HepG2 (cell line): ENCODE measurements around the gene ZNHIT6. TPM values are rescaled to one million over a fixed set of nuclear protein-coding genes. Genes with fewer than 3 reads are reported as not detected.

Experiments used
- ATAC-seq: fragments of 200-7000 bp; cut with Tn5 transposase; 3 replicates; pipeline ENCODE4 v1.9.1; 2020; ENCODE audit warnings: mild to moderate bottlenecking, moderate library complexity
- BruUV-seq: library from RNA; stranded (reverse); fragments of 400-500 nt; replicated peaks from 2 replicates; lab custom pipeline; 2021; lab: Mats Ljungman, UMichigan
- CTCF ChIA-PET: fragments of 300-600 bp; formaldehyde crosslinking; extraction: SDS; loops from one replicate; lab custom pipeline; 2021; ENCODE audit warnings: low total read pairs, inconsistent platforms, low intra/inter-chr PET ratio; lab: Yijun Ruan, JAX
- POLR2A ChIA-PET: fragments of 350-600 bp; sonication (Branson Sonifier 250); formaldehyde crosslinking; loops from one replicate; lab custom pipeline; 2020; ENCODE audit warnings: antibody characterized with exemption, inconsistent platforms; lab: Yijun Ruan, JAX
- DNase-seq: peaks from one replicate; pipeline ENCODE4 v3.0.0-alpha.2; 2015; ENCODE audit warnings: low spot score
- FAIRE-seq: peaks from 3 replicates; lab custom pipeline; 2011; peaks lifted over from hg19 to GRCh38; lab: Jason Lieb, UNC
- H2AFZ ChIP-seq: one replicate; pipeline ENCODE4 v1.6.1; 2011; ENCODE audit warnings: low read length, inconsistent platforms
- H3K27ac ChIP-seq: fragments of 300-600 bp; 3 replicates; pipeline ENCODE4 v1.8.0; 2011; ENCODE audit warnings: mixed run types, mild to moderate bottlenecking, mixed read lengths, low read length, inconsistent platforms; ENCODE audit not compliant: insufficient read depth; ENCODE audit errors: extremely low read length
- H3K27me3 ChIP-seq, 2 experiments: fragments of 200-600 bp in 1 of 2; 2 replicates in 1 of 2; 3 replicates in 1 of 2; pipeline versions ENCODE4 v1.6.0 to v1.8.0; 2011; ENCODE audit warnings: low read length in 2 of 2, mild to moderate bottlenecking in 2 of 2, moderate library complexity in 2 of 2, inconsistent platforms in 1 of 2; ENCODE audit not compliant: insufficient read depth in 2 of 2, control insufficient read depth in 1 of 2
- H3K36me3 ChIP-seq, 2 experiments: fragments of 200-600 bp in 1 of 2; replicated peaks in 1 of 2; 2 replicates in 1 of 2; 3 replicates in 1 of 2; pipeline versions ENCODE4 v1.5.1 to v1.8.0; 2011; ENCODE audit warnings: low read length in 2 of 2, inconsistent platforms in 1 of 2; ENCODE audit not compliant: insufficient read depth in 2 of 2, control insufficient read depth in 1 of 2
- H3K4me1 ChIP-seq: 2 replicates; pipeline ENCODE4 v1.5.1; 2012; ENCODE audit warnings: low read length, inconsistent platforms; ENCODE audit not compliant: insufficient read depth
- H3K4me2 ChIP-seq: 2 replicates; pipeline ENCODE4 v1.6.0; 2011; ENCODE audit warnings: low read depth, low read length, inconsistent platforms
- H3K4me3 ChIP-seq, 3 experiments: fragments of 200-600 bp in 1 of 3; sonication (generic), shearing (Covaris generic) in 1 of 3; replicated peaks in 1 of 3; 2 replicates each; pipeline ENCODE4 v1.5.1; 2011 to 2016; ENCODE audit warnings: low read length in 3 of 3, inconsistent platforms in 2 of 3, low read depth in 2 of 3, mild to moderate bottlenecking in 2 of 3, control low read depth in 1 of 3, mixed read lengths in 1 of 3; ENCODE audit not compliant: insufficient read depth in 1 of 3
- H3K79me2 ChIP-seq: one replicate; pipeline ENCODE4 v1.6.1; 2011; ENCODE audit warnings: low read length, inconsistent platforms; ENCODE audit not compliant: insufficient read depth
- H3K9ac ChIP-seq: 2 replicates; pipeline ENCODE4 v1.6.0; 2011; ENCODE audit warnings: mild to moderate bottlenecking, low read depth, low read length, inconsistent platforms; ENCODE audit not compliant: insufficient read depth
- H3K9me3 ChIP-seq: 2 replicates; pipeline ENCODE4 v1.5.1; 2012; ENCODE audit warnings: mild to moderate bottlenecking, low read length
- H4K20me1 ChIP-seq: 2 replicates; pipeline ENCODE4 v1.6.0; 2011; ENCODE audit warnings: inconsistent platforms, mild to moderate bottlenecking, low read length, moderate library complexity; ENCODE audit not compliant: insufficient read depth
- BORCS8-MEF2B ChIP-seq: sonication (generic); formaldehyde crosslinking; IDR thresholded peaks from 2 replicates; pipeline ENCODE4 v1.8.0; 2022; ENCODE audit warnings: mild to moderate bottlenecking, missing genetic modification reagents
- EP300 ChIP-seq, 3 experiments: sonication (generic) in 1 of 3; formaldehyde crosslinking in 1 of 3; IDR thresholded peaks; 2 replicates each; pipeline versions ENCODE4 v1.5.1 to v1.6.1; 2011 to 2020; ENCODE audit warnings: low read depth in 2 of 3, low read length in 2 of 3, borderline replicate concordance in 1 of 3, improper control_type of control experiment in 1 of 3, mild to moderate bottlenecking in 1 of 3, missing genetic modification reagents in 1 of 3, moderate library complexity in 1 of 3
- ESRRA ChIP-seq: sonication (generic); formaldehyde crosslinking; IDR thresholded peaks from 2 replicates; pipeline ENCODE4 v1.5.1; 2020; ENCODE audit warnings: mild to moderate bottlenecking, low read depth, missing genetic modification reagents
- HOXA3 ChIP-seq: sonication (generic); formaldehyde crosslinking; IDR thresholded peaks from 2 replicates; pipeline ENCODE4 v1.5.0; 2020; ENCODE audit warnings: missing genetic modification reagents
- ZUFSP ChIP-seq: sonication (generic); formaldehyde crosslinking; IDR thresholded peaks from 2 replicates; pipeline ENCODE4 v1.9.0; 2021; ENCODE audit warnings: missing genetic modification reagents, mild to moderate bottlenecking, borderline replicate concordance
- WGBS: methylation state at CpG from one replicate; pipeline ENCODE4 v1.1.6; 2017; ENCODE audit warnings: low lambda C conversion rate; 5-methylcytosine and 5-hydroxymethylcytosine counted together
- in situ Hi-C: cut with HindIII; loops from 2 replicates; pipeline ENCODE4 v1.10.0; 2017; ENCODE audit warnings: low pct_unique_long_range_greater_than_20kb; ENCODE audit not compliant: extremely low pct_ligation_motif_present
- intact Hi-C: fragments of 100-400 bp; cut with micrococcal nuclease; formaldehyde crosslinking; loops from one replicate; pipeline ENCODE4 v1.10.0; 2022; ENCODE audit not compliant: unreplicated experiment
- polyA plus RNA-seq, 8 experiments: library from polyadenylated mRNA; depleted of rRNA in 3 of 8; stranded (reverse) in 7 of 8; unstranded in 1 of 8; fragments of >200 nt; fragmentation: Illumina TruSeq in 4 of 8; extraction: Trizol in 4 of 8; gene quantifications; 2 replicates each; pipeline versions ENCODE4 v1.2.1 to v1.2.3, GENCODE V29; 2011 to 2016; ENCODE audit warnings: low read depth in 4 of 8, missing spikeins in 1 of 8, mixed read lengths in 1 of 8; ENCODE audit not compliant: insufficient read depth in 1 of 8
- total RNA-seq, 5 experiments: library from RNA; depleted of rRNA; stranded (reverse); fragments of >200 nt; fragmentation: Illumina TruSeq; extraction: Trizol; gene quantifications; 2 replicates each; pipeline ENCODE4 v1.2.3, GENCODE V29; 2016; ENCODE audit warnings: low read depth in 1 of 5
- TF ChIP-seq, protein P1 (sequence below): sonication (generic); formaldehyde crosslinking; IDR thresholded peaks from 2 replicates; pipeline ENCODE4 v1.4.0; 2020; ENCODE audit warnings: missing genetic modification reagents, low read depth, mild to moderate bottlenecking, borderline replicate concordance

The ZNHIT6 gene
- total and polyA plus RNA-seq, 2 of the 13 experiments (the other 11 are each of a cell fraction or from before 2014, with no cell fraction given): 6.0 to 15.2 TPM

DNA sequence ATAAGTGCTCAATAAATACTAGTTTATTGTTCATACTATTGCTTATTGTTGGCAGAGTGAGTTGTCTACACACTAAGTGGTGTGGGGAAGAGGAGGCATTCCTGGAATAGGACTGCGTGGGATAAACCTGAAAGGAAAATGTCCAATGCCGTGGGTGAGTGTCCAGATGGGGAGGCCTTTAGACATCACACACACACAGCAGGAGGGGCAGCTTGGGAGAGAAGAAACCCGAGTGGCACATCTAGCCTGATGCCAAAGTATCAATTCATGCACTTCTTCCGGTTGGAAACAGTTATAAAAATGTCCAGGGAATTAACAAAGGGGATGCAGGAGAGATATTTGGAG lies 100.3 kb downstream of the ZNHIT6 start:
- Histone ChIP-seq H3K4me1 (peaks cover 57% of the 10 kb centered on the region), H4K20me1 (no peaks in the 10 kb centered on the region), H3K4me3 (no peak overlapping the region), H3K36me3 (no peaks in the 10 kb centered on the region), H2AFZ (no peak overlapping the region), H3K27ac (no peak overlapping the region), H3K9ac (no peak overlapping the region), H3K9me3 (no peaks in the 10 kb centered on the region), H3K27me3 (no peaks in the 10 kb centered on the region), H3K79me2 (no peaks in the 10 kb centered on the region), H3K4me2 (no peak overlapping the region)
- TF ChIP-seq ESRRA: no peak
- TF ChIP-seq, protein P1, sequence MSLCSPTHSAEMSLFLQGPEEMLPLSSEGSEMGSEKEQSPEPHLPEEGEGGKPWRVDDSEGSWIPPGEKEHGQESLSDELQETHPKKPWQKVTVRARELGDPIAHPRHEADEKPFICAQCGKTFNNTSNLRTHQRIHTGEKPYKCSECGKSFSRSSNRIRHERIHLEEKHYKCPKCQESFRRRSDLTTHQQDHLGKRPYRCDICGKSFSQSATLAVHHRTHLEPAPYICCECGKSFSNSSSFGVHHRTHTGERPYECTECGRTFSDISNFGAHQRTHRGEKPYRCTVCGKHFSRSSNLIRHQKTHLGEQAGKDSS (CRISPR knock-in tag): no peak
- no peak for TF ChIP-seq HOXA3 (CRISPR knock-in tag)
- no peak for TF ChIP-seq BORCS8-MEF2B (CRISPR knock-in tag)
- no peak for TF ChIP-seq EP300 (IDR thresholded peaks at IDR 0.05; ENCODE audit: low read depth in 2 of 2, low read length in 2 of 2)
- no peak for TF ChIP-seq EP300 (CRISPR knock-in tag; IDR thresholded peaks at IDR 0.05; ENCODE audit: borderline replicate concordance)
- no peak for TF ChIP-seq ZUFSP (CRISPR knock-in tag)
- 76% methylated on average over 4 of the region's 4 CpGs for WGBS
- FAIRE-seq (no peak), ATAC-seq (no peak), DNase-seq (no peak)
- in situ Hi-C loops: loop anchor here (10.0 kb wide), 2 partner anchors 87 to 277 kb away; no protein-coding TSS in a partner anchor
- intact Hi-C loops: loop anchor here (1.0 to 2.0 kb wide), 2 partner anchors 24 to 101 kb away; partner anchors contain the start of gene ZNHIT6
- ChIA-PET CTCF (interaction anchor here (1.4 kb wide), 1 partner anchor 27 kb away, joined by 3 read pairs; the partner anchor contains the start of gene CCN1), POLR2A (interaction anchor here (1.4 to 4.2 kb wide), 7 partner anchors 21 to 332 kb away, joined by 3 to 58 read pairs (median 15); partner anchors contain the start of genes BCL10, CCN1 and ZNHIT6)
- BruUV-seq: no TSS peak
